Esophagus squamous epithelium (tissue), 4 donors: ENCODE data around the gene CHD6.

ENCODE experiments used
- CTCF ChIP-seq, 6 experiments: fragments of 450-650 bp in 4 of 6; fragments of 200-600 bp in 2 of 6; sonication (generic) in 2 of 6; IDR thresholded peaks; one replicate each; pipeline ENCODE4 v1.5.1; 2016 to 2019; ENCODE audit warnings: antibody characterized with exemption in 6 of 6, mild to moderate bottlenecking in 4 of 6, moderate library complexity in 4 of 6
- POLR2A ChIP-seq, 4 donors: fragments of 450-650 bp; IDR thresholded peaks; one replicate each; pipeline ENCODE4 v1.6.1; 2017; ENCODE audit warnings: antibody characterized with exemption in 4 of 4, mild to moderate bottlenecking in 4 of 4, moderate library complexity in 3 of 4

DNA sequence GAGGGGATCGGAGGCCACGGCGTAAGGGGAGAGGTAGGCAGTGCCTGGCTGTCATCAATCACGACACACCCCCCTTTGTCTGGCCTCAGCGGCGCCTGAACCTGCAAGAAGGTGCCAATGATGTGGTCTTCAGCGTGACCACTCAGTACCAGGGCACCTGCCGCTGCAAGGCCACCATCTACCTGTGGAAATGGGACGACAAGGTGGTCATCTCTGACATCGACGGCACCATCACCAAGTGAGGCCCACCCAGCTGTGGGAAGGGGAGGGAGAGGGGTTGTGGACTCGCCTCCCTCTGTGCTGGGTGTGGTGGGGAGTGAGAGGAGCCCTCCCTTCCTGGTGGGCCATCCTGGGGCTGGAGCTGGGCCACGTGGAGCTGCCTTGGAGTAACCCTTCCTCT, 261.2 kb downstream of the CHD6 start:
- TF ChIP-seq CTCF (IDR thresholded peaks at IDR 0.05), result no peak
- no peak for TF ChIP-seq POLR2A (IDR thresholded peaks at IDR 0.05)
